NOMO-1 treated with dmso at 0.1 percent for 144 hours (cell line): Measurements from ENCODE around the gene MTFR2.
A peak's percentile ranks its signal among the peaks of the same experiment; 100 is the strongest.
"Not testable (repeated sequence)": the region's sequence is repeated elsewhere in the genome, so short reads cannot be mapped to it uniquely, and the experiment has no call there.

Experiments
- DNase-seq: peaks from one replicate; lab custom pipeline; 2025; ENCODE audit not compliant: unreplicated experiment; lab: John Stamatoyannopoulos, UW

MTFR2 gene

GRCh38 chr6:136236466-136237293 is 13.4 kb downstream of the MTFR2 start:
- no peak for DNase-seq

- no peak for DNase-seq
Measured at GRCh38 chr6:136235233-136235564, 14.9 kb downstream of the MTFR2 start.

- DNase-seq: no peak
Measured at GRCh38 chr6:136232701-136233100, 17.4 kb downstream of the MTFR2 start.

GRCh38 chr6:136230219-136230853 is 19.8 kb downstream of the MTFR2 start:
- no peak for DNase-seq

- DNase-seq: peak; percentile 50
Measured at GRCh38 chr6:136228814-136229213, 21.3 kb downstream of the MTFR2 start.

GRCh38 chr6:136226674-136227377 is 23.3 kb downstream of the MTFR2 start:
- no peak for DNase-seq

DNA sequence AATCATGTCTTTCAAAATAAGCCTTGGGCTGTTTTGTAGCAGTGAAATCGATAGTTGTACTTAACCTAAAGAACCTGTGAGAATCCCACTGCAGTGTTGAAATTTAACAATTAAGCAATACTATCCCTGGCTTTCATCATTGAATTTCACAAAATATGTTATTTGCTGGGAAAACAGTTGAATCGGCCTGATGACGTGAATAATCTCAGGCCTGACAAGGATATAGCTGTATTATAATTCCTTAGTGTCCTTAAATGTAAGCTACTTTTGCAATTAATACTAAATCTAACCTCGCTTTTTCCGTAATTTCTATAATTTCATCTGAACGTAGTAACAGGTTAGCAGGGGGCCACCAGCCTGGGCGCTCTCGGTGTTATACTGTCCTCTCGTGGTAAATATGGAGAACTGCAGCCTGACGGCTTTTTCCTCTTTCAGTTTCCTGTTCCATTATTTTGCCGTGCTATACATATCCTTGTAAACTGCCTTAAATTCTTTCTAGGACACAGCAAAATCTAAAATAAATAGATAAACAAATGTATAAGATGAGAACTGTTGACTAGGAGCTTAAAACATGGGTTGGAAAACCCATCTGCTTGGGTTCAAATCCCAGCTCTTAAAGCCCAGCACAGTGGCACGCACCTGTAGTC is 24.0 kb downstream of the MTFR2 start:
- DNase-seq: peak; percentile 22

DNA sequence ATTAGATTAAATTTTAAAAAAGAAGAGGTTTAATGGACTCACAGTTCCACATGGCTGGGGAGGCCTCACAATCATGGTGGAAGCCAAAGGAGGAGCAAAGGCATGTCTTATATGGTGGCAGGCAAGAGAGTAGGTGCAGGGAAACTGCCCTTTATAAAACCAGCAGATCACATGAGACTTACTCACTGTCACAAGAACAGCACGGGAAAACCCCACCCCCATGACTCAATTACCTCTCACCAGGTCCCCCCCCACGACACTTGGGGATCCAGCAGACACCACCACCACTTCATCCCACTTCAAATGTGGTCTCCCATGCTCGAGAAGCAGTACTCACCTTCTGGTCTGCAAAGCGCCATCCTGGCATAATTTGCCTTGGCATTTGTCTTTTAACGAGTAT is 24.6 kb downstream of the MTFR2 start:
- no peak for DNase-seq

GRCh38 chr6:136224974-136225373 is 25.1 kb downstream of the MTFR2 start:
- not testable (repeated sequence) for DNase-seq

GRCh38 chr6:136216503-136217401 is 33.4 kb downstream of the MTFR2 start:
- no peak for DNase-seq

GRCh38 chr6:136213853-136214252 is 36.3 kb downstream of the MTFR2 start:
- DNase-seq: no peak

- DNase-seq: no peak
Measured at GRCh38 chr6:136213012-136213539, 37.0 kb downstream of the MTFR2 start.

- DNase-seq: no peak
Measured at GRCh38 chr6:136212608-136213007, 37.5 kb downstream of the MTFR2 start.

- DNase-seq: no peak
Measured at GRCh38 chr6:136210398-136211165, 39.5 kb downstream of the MTFR2 start.

DNA sequence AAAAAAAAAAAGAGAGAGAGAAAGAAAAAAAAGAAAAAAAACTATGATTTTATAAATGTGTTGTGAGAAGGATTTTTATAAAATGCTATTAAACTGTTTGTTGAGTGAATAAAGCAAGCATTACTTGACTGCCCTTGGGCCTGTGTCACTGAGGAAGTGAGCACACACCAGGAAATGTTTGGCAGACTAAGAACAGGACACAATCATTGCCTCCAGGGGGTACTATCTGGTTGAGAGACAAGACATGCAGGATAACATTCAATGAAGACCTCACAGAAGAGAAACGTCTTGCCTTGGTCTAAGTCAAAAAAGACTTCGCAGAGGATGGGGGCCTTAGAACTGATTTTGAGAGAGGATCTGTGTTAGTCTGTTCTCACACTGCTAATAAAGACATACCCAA is 40.6 kb downstream of the MTFR2 start:
- DNase-seq: no peak

DNA sequence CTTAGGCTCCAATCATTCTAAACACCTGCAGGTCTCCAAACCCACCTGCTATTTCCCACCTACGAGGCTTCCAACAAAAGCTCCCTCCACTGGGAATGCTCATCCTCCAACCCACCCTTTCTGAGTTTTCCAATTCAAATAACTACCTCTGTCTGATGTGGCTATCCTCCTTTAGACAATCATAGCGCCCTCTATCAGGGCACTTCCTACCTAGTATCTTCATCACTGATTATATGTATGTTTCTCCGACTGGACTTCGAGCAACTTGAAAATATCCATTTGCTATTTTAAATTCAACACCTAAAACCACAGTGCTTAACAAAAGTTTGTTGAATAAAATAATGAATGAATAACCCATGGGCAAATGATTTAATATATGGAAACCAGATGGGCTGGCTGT is 41.3 kb downstream of the MTFR2 start:
- no peak for DNase-seq

- no peak for DNase-seq
Measured at GRCh38 chr6:136201732-136202131, 48.4 kb downstream of the MTFR2 start.

DNA sequence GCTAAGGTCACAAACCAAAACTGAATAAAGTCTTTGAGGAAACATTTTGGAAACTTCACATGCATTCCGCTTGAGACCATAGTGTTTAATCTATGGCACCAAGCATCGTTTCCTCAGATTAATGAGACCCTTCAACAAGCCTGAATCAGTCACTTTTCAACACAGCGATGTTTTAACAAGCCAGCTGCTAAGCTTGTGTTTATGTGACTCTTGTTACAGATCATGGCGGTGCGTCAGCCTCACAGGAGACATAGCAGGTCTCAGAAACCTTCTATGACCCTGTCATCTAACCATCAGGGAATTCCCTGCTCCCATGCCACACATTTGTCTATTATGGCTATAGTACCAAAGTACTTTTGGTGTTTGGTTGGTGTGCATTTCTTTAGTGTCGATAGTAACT is 57.2 kb downstream of the MTFR2 start:
- no peak for DNase-seq

DNA sequence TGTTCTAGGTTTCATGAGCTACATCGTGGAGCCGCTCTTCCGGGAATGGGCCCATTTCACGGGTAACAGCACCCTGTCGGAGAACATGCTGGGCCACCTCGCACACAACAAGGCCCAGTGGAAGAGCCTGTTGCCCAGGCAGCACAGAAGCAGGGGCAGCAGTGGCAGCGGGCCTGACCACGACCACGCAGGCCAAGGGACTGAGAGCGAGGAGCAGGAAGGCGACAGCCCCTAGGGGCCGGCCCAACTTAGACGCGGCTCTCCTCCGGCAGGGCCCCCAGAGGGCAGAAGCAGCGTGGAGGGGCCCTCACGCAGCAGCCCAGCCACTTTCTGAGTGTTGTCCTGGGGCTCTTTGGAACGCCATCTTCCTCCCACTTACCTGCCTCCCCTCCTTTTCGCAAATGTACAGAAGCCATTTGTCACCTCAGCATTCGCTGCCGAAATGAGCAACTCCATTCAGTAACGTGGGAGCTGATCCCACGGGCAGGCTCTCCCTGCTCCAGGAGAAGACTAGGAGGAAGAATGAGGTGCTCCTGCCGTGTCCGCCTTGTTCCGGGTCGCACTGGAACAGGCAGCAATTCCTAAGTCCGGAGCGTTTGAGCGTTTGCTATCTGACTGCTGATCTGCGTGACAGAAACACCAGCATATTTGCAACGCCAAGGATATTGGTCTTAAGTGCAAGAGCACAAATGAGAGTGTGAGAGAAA is 58.4 kb downstream of the MTFR2 start:
- DNase-seq: no peak
